Measurements from ENCODE around the gene NR6A1.
"Not testable (repeated sequence)": the region's sequence is repeated elsewhere in the genome, so short reads cannot be mapped to it uniquely, and the experiment has no call there.

Gene NR6A1

DNA sequence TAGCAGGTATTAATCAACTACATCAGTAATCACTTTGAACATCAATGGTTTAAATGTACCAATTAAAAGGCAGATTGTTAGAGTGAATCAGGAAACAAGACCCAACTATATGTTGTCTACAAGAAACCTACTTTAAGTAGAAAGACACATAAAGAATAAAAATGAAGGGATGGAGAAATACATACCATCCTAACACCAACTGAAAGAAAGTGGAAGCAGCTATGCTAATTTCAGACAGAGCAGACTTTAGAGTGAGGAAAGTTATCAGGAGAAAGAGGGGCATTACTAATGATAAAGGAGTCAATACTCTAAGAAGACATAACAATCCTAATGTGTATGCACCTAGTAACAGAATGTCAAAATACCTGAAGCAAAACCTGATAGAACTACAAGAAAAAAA lies 125.8 kb downstream of the NR6A1 start:
- DNase-seq, result no peak

DNA sequence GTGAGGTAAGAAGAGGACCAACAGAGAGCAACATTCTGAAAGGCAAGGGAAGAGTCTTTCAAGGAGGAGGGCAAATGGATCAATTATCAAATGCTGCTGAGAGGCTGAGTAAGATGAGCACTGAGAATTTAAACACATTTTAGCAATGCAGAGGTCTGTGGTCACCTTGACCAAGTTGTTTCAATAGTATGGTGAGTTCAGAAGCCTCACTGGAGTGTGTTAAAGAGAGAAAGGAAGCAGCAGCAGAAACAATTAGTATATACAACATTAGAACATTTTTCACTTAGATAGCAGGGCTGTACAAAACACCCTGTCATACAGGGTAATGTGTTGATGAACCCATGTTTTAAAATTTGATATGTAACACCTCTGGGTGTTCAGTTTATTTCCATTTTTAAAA lies 131.5 kb downstream of the NR6A1 start:
- no peak for DNase-seq

DNA sequence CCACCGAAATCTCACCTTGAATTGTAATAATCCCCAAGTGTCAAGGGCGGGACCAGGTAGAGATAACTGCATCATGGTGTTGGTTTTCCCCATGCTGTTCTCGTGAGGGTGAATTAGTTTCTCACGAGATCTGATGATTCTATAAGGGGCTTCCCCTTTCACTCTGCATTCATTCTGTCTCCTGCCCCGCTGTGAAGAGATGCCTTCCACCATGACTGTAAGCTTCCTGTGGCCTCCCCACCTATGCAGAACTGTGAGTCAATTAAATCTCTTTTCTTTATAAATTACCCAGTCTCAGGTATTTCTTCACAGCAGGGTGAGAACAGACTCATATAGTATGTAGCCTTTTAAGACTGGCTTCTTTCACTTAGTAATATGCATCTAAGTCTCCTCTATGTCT lies 135.8 kb downstream of the NR6A1 start:
- no peak for DNase-seq

DNA sequence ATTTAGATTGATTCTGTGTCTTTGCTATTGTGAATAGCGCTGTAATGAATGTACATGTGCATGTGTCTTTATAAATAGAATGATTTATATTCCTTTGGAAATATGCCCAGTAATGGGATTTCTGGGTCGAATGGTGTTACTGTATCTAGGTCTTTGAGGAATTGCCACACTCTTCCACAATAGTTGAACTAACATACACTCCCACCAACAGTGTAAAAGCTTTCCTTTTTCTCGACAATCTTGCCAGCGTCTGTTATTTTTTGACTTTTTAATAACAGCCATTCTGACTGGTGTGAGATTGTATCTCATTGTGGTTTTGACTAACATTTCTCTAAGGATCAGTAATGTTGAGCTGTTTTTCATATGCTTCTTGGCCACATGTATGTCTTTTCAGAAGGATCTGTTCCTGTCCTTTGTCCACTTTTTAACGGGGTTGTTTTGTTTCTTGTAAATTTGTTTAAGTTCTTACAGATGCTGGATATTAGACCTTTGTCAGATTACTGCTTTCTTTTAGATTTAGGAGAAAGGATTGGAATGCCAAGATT lies 139.0 kb downstream of the NR6A1 start:
- no peak for DNase-seq

DNA sequence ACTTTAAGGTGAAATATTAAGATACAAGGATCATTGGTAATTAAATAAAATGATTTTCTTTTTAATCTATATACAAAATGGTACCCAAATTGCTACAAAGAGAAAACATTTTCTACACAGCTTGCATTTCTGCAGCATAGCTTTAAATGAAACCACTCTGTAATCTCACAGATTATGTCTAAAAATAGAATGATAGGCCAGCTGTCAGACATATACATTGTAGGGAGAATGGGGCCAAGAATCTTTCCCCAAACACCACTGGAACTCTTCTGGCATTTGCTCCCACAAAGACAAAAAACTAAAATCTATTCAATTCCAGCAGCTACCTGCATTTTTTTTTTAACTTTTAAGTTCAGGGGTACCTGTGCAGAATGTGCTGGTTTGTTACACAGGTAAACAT lies 139.8 kb downstream of the NR6A1 start:
- no peak for DNase-seq

DNA sequence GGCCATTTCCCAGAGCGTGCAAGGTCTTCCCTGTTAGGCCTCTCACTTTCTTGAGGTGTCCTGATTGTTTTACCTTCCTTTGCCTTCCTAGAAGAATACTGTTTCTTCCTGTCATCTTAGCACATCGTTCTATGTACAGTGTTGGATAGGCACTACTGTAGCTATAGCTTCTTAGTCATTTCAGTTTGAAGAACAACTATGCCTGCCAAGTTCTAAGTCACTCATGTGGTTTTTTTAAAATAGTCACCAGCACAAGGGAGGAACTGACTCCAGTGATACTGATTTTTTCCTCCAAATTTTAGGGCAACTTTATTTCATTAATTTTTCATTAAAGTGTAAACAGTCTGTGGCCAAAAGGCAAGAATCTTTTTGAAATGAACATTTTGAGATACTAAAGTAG lies 141.5 kb downstream of the NR6A1 start:
- DNase-seq, result no peak

DNA sequence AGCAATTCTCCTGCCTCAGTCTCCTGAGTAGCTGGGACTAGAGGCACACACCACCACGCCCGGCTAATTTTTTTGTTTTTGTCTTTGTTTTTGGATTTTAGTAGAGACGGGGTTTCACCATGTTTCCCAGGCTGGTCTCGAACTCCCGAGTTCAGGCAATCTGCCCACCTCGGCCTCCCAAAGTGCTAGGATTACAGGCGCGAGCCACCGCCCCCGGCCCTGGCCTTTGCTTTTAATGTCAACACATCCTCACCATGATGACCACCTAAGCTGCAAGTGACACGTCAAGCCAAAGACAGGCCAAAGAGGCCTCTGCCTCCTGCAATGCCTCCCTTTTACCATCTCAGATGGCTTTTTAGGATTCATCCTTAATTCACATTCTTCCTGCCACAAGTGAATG lies 142.4 kb downstream of the NR6A1 start:
- DNase-seq, result no peak

DNA sequence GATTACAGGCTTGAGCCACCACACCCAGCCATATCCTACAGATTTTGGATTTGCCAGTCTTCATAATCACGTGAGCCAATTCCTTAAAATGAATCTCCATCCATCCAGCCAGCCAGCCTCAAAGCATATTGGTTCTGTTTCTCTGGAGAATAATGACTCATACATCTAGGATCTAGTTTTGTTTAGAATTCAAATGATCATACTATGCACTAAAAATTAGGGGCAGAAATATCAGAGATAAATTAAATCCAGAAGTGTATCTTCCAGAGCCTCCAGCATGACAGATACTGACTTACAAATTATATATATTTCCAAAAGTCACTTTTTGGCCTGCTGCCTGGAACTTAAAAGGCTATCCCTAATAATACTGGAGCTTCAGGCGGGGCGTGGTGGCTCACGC lies 144.8 kb downstream of the NR6A1 start:
- DNase-seq, result no peak

DNA sequence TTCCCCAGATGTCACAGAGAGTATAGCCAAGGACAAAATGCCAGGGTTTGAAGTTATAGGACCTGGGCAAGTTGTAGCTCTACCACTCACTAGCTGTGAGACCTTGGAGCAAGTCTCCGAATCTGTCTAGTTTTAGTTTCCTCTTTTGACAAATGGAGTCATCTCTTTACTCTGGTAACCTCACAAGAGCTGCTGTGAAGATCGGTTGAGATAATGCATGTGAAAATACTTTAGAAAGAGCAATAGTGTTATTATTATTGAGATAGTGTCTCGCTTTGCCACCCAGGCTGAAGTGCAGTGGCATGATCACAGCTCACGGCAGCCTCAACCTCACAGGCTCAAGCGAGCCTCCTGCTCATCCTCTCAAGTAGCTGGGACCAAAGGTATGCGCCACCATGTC lies 146.0 kb downstream of the NR6A1 start:
- no peak for DNase-seq

DNA sequence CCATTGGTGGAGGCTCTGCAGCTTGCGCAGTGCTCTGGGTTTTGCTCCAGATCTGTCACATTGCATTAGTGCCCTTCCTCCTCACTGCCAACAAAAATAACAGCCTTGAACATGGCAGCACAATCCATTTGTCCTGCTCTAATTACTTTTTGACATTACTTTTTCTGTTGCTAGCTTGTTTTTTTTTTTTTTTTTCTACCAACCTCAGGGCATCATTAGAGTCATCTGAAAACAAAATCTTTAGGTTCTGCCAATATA lies 146.4 kb downstream of the NR6A1 start:
- no peak for DNase-seq

DNA sequence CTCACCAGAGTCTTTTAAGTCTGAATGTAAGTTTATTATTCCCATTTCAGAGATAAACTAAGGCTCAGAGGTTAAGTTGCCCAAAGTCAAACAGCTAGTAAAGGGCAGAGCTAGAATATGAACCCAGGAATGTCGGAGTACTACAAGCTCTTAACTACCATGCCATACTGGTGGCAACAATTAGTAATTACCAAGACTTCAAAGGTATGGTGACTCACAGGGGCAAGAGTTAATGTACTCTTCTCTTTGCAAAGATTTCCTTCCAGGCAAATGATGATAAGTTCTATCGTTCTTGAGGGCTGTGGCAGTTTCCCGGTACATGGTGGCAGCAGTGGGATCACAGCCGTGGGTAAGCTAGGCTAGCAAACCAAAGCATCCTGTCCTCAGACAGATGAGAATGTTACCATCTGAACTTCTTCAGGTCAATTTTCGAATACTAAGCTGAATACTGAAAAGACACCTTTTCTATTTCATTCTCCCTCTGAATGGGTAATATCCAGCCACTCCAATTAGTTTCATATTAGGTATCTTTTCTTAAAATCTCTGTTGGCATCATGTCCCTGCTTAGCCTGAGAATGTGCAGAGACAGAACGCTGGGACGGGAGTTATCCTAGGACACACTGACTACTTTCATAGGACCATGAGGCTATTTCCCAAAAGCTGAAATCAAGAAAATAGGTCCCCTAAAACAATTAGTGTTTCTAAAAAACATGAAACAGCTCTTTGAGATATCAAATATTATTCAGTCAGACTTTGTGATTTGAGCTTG lies 147.0 kb downstream of the NR6A1 start:
- DNase-seq, result no peak

DNA sequence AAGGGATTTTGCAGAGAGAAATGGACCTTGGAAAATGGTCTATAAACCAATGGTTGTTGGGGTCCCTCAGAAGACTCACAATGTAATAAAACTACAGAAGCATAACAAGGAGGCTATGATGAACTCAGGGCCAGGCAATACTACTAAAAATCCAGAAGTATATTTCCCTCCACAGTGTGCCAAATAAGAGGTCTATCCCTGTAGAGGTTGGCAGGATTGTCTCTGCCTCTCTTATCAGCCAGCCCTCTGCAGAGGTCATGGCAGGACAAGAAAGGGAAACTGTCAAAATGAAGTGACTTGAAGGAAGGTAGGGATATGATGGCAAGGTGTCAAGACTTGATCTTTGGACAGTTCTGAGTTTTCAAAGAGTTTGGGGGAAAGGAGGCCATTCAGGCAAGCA lies 148.2 kb downstream of the NR6A1 start:
- no peak for DNase-seq

DNA sequence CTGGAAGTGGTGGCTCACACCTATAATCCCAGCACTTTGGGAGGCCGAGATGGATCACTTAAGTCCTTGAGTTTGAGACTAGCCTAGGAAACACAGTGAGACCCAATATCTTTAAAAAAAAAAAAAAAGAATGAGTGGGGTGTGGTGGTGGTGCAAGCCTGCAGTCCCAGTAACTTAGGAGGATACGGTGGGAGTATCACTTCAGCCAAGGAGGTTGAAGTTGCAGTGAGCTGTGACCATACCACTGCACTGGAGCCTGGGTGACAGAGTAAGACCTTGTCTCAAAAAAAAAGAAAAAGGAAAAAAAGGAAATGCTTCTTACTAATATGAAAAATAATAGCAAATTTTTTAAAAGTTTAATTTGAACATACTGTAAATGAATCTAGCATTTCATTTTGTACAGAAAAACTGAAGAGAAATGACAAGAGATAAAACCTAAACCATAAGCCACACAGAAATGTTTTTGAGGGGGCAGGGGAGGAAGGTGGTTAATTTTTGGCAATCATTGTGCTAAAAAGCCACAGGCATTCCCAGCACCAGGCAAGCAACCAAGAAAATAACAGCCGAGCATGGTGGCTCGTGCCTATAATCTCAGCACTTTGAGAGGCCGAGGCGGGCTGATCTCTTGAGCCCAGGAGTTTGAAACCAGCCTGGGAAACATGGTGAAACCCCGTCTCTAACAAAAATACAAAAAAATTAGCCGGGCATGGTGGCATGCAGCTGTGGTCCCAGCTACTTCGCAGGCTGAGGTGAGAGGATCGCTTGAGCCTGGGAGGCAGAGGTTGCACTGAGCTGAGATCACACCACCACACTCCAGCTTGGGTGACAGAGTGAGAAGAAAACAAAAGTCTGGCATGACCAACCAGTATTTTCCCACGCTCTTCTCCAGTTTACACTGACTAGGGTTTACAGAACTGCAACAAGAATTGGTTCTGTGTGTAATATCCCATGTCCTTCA lies 149.5 kb downstream of the NR6A1 start:
- no peak for DNase-seq

DNA sequence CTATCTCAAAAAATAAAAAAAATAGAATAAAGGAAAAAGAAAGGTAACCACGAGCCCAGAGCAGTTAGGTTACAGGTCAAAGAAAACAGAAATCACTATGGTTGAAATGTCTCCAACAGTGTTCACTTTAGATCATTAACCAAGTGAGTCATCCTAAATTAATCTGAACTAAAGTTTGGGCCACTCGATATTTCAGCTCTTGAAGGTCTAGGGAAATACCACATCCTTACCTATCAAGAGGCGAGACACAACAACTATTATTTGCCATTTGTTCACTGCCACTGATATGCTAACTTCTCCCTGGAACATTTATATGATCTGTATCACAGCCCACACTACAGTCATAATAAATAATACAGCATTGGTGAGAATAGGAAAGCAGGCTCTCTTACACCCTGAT lies 152.6 kb downstream of the NR6A1 start:
- no peak for DNase-seq

DNA sequence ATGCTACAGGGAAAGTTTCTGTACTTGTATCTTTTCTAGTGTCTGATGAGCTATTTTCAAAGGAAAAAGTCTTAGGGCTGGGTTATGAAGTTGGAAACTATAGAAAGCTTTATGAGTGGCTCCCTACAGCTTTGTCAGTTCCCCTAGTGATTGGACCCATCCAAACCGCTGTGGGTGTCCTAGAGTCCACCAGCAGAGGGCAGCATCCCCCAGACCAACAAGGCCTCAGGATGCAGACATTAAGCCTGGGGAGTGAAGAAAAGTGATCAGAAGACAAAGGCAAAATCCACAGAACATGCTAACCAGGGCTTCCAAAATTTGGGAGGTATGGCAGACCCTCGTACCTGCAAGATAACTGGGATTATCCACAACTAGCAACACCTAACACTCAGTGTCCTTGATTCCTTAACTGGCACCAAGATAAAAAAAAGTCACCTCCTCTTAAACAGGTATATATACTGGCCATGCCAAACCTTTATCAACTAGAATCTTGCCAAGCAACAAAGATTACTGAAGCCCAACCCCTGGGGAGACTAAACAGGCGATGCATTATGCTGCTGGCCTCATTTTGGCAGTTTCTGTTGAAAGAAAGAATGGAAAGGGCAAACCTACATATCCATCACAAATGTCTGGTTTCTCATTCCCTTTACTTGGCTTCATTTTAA lies 153.5 kb downstream of the NR6A1 start:
- peak; percentile 51 to 67 for DNase-seq

DNA sequence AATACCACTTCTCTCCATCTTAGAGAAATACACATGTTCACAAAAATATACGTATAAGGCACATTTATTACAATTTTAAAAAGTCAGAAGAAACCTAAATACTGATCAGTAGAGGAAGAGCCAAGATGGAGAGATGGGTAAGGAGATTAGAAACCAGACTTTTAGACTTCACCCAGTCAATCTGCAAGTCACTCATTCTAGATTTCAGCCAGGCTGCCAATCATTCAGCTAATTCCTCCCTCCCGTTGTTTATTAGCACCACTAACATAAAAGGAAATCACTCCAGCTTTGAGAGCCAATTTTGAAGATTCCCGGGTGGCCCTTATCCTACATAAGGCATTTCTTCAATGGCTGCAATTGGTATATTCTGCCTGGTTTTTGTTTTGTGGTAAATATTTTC lies 154.2 kb downstream of the NR6A1 start:
- no peak for DNase-seq

DNA sequence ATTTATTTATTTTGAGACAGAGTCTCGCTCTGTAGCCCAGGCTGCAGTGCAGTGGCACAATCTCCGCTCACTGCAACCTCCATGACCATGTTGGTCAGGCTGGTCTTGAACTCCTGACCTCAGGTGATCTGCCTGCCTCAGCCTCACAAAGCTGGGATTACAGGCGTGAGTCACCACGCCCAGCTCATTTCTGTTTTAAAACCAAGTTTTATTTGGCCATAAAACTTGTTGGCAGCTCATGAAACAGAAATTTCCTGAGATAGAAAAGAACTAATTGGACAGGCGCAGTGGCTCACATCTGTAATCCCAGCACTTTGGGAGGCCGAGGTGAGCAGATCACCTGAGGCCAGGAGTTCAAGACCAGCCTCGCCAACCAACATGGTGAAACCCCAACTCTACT lies 155.3 kb downstream of the NR6A1 start:
- not testable (repeated sequence) for DNase-seq

DNA sequence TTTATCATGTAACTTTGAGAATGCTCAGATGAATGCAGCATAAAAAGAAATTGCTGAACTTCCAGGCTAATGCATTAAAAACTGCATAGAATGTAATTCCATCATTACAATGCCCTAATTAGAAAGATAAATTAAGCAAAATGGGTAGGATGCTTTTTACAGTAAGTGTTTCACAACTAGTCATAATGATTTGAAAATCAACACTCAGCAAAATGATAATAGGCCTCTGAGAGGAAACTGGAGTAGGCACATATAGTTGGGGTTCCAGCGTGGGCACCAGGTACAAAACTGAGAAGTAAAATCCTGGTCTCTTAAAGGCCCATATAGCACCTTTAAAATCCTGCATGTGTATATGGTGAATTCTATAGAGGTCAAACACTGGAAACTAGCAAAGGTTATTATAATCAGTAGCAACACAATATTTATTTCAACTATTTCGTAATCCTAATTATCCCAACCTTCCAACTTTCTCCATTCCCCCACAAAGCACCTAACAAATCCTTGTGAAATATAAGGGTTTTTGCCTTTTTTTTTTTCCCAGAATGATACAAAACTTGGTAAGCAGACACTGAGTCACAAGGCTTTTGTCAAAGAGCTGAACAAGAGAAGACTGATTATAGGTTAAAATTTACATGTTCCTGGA lies 155.9 kb downstream of the NR6A1 start:
- DNase-seq, result no peak

DNA sequence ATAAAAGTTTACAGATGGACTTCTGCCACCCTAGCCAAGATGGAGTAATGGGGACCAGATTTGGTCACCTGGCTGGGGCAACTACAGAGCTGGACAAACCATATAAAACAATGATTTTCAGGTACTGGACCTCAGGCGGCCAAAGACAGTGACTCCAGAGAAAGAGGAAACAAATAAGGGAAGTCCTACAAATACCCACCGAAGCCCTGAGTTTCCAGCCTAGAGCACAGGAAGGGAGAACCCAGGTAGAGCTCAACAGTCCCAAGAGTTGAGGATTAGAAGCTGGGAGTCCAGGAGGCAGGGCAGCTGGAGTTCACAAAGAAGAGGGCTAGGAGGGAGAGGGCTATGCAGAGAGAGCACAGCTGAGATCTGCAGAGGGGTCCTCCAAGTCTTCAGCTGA lies 157.3 kb downstream of the NR6A1 start:
- DNase-seq, result no peak

DNA sequence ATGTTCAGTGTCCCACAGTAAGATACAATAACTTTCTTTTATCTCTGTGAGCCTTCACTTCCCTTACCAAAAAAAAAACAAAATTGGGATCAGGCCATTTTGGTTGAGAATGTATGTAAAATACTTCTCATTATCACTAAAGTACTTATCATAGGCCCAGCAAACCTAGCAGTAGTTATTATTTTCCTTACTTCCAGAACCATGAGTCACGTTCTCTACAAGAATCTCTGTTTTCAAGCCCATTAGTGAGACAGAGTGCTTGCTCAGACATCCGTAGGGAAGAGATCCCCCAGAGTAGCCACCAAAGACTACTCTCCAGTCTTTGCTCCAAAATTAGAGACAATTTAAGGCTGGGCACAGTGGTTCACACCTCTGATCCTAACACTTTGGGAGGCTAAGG lies 160.0 kb downstream of the NR6A1 start:
- no peak for DNase-seq

DNA sequence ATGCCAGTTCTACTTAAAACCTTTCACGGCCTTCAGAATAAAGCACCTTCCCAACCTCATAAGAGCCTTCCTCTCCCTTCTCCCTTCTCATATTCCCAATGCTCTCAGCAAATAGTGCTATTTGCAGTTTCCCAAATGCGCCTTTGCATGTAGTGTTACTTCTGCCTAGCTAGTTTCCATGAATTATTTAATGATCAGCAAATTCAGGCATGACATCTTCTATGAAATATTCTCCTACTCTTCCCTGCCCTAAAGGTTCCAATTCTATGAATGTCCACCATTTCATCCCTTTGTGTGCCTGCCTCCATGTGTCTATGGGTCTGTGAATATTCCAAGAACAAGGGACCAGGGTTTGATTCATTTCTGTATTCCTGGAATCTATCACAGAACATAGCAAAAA lies 165.1 kb downstream of the NR6A1 start:
- no peak for DNase-seq

DNA sequence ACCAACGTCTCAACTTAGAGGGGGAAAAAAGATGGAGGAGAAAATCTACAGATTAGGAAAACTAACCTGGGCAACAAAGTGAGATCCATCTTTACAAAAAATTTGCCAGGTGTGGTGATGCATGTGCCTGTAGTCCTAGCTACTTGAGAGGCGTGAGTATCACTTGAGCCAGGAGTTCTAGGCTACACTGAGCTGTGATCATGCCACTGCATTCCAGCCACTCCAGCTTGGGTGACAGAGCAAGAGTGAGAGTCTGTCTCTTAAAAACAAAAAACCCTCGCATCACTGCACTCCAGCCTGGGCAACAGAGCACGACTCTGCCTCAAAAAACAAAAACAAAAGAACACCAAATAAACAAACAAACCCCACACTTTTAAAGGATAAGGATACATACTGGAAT lies 165.9 kb downstream of the NR6A1 start:
- DNase-seq, result no peak

DNA sequence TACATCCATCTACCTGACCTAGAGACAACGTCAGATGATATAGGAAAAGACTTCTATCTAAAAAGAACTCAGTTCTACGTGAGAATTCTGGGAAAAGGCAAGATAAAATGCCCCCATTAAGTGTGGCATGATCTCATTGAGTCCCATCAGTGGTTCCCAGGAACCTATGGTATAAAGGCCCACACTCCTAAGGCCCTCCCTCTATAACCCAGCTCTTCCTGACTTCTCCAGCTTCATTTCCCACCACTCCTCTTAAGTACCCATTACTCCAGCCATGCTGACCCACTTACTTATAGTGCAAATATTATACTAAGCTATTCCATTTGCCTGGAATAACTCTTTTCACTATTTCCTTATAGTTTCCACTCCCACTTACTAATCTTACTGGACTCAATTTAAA lies 168.5 kb downstream of the NR6A1 start:
- no peak for DNase-seq
